WI38 (cell line): ENCODE measurements around the gene TMEM132C.
"Not testable (repeated sequence)": the region's sequence is repeated elsewhere in the genome, so short reads cannot be mapped to it uniquely, and the experiment has no call there.

ENCODE experiments used
- H3K4me3 ChIP-seq: 2 replicates; pipeline ENCODE4 v1.5.1; 2011; ENCODE audit warnings: low read depth, mild to moderate bottlenecking, control low read depth, low read length
- TF ChIP-seq, protein P1 (sequence below): IDR thresholded peaks from 2 replicates; pipeline ENCODE4 v1.5.1; 2012; ENCODE audit warnings: low read depth, mild to moderate bottlenecking, control low read depth, low read length

The TMEM132C gene

DNA sequence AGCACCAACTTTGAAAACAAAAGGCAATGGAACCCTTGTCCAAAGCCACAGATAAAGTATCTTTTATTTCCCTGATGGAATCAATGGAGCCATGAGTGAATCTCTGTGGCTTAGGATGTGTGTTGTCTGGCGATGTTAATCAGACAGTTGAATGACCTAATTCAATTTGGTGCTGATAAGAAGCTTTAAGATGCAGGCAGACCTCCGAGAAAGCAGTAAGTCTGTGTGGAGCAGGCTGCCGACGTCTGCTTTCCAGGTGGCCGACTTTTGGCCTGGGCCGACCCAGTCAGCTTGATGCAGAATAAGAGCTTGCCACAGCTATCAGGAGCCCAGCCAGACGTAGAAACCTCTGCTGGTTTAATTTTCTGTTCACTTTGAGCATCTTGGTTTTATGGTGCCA is 21.1 kb upstream of the TMEM132C start:
- TF ChIP-seq, protein P1, sequence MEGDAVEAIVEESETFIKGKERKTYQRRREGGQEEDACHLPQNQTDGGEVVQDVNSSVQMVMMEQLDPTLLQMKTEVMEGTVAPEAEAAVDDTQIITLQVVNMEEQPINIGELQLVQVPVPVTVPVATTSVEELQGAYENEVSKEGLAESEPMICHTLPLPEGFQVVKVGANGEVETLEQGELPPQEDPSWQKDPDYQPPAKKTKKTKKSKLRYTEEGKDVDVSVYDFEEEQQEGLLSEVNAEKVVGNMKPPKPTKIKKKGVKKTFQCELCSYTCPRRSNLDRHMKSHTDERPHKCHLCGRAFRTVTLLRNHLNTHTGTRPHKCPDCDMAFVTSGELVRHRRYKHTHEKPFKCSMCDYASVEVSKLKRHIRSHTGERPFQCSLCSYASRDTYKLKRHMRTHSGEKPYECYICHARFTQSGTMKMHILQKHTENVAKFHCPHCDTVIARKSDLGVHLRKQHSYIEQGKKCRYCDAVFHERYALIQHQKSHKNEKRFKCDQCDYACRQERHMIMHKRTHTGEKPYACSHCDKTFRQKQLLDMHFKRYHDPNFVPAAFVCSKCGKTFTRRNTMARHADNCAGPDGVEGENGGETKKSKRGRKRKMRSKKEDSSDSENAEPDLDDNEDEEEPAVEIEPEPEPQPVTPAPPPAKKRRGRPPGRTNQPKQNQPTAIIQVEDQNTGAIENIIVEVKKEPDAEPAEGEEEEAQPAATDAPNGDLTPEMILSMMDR, result no peak
- H3K4me3 ChIP-seq, result no peak overlapping the region

DNA sequence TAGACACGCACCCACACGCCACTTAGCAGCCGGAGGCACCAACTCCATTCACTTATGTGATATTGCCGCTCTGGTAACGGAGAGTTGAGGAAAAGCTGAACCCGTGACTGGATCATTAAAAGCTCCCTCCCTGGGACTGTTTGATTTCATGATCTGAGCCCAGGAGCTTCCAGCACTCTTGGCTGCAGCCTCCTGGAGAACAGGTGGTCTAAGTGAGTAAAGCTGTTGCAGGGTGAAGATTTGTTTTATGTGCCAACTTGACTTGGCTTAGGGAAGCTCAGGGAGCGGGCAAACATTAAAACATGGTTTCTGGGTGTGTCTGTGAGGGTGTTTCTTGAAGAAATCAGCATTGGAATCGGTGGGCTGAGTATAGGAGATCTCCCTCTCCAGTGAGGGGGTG is 16.9 kb upstream of the TMEM132C start:
- H3K4me3 ChIP-seq, result no peak overlapping the region
- TF ChIP-seq, protein P1, result no peak

DNA sequence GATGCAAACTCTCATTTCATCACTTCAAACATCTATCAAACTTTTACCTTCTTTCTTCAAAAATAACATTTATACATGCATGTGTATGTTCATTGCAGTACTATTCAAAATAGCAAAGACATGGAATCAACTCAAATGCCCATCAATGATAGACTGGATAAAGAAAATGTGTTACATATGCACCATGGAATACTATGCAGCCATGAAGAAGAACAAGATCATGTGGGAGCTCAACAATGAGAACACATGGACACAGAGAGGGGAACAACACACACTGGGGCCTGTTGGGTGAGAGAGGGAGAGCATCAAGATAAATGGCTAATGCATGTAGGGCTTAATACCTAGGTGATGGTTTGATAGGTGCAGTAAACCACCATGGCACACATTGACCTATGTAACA is 13.1 kb upstream of the TMEM132C start:
- H3K4me3 ChIP-seq, result not testable (repeated sequence)

DNA sequence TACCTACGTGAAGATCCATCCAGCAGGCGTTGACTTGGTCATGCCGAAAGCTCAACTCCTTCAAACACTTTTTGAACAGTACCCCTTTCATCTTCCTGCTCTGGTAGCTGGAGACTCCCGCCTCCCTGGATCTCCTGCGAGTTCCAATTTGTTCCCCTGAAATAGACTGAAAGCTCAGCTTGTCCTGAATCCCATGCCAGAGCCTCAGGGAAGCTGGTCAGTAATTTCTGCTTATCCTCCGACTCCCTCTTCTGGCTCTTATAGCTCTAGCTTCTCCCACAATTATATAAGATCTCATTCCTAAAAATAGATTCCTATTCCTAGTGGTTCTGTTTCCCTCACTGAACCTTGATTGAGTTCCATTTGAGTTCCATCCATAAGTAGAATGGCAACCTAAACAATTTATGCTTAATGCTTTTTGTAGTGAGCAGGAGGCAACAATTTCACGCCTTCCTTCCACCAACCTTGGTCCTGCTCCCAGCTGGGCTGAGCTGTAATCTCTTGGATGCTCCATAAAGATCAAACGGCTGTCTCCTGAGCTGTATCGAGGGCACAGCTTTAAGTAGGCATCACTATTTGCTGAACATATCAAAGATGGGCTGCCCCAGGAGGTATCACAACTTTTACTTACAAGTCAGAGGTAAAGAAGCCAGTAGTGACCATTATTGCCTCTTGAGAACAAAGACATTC is 8.0 kb upstream of the TMEM132C start:
- TF ChIP-seq, protein P1, result no peak
- H3K4me3 ChIP-seq, result no peak overlapping the region

DNA sequence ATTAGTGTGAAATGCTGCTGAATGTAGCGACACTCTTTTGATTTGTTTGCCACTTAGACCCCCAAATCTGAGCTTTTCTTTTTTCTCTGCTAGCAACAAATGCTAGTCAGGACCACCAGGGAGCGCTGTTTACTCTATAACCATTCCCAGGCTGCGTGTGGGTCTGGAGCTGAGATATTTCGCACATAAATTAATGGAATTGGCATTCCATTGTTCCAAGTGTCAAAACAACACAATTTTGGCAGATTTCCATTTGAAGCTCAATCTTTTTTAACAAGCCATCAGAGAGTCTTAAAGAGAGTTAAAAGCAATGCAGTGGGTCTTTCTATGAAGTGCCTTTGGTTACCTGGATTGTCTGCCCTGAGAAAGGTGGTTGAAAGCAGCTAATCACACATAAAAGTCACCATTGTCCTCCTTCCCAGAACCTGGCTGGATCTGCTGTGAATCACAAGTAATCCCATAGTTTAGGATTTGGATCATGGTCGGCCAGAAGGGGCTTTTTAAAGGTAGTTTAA is 7.4 kb upstream of the TMEM132C start:
- TF ChIP-seq, protein P1, result no peak

DNA sequence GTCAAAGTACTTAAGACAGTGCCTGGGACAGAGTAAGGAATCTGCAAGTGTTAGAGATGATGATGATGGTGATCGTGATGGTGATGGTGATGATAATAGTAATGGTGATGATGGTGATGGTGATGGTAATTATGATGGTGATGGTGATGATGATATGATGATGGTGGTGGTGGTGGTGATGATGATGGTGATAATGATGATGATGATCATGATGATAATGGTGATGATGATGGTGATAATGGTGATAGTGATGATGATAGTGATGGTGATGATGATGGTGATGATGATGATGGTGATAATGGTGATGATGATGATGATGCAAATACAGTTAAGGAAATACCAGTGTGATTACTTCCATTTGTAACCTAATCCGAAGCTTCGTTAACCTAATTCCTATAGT is 5.2 kb upstream of the TMEM132C start:
- no peak overlapping the region for H3K4me3 ChIP-seq
- TF ChIP-seq, protein P1, result no peak

More for the DNA sequence above, 7.4 kb upstream of the TMEM132C start:
- no peak overlapping the region for H3K4me3 ChIP-seq

DNA sequence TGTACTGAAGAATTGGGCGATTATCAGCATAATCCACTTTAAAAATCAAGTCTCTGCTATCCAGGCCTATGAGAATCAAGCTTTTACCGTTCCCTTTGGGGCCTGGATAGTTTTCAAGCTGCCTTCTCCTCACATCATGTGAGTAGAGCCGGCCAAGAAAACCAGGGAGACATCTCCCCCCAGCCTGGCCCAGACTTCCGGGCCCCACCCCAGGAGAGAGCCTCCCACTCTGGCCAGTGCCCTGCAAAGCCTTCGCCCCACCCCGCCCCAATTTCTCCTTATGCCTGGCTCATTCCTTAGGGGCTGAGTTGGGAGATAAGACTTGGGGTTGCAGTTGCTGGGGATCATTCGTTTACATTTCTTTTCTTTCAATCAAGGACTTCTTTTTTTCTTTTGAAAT is 1.4 kb upstream of the TMEM132C start:
- no peak overlapping the region for H3K4me3 ChIP-seq
- TF ChIP-seq, protein P1, result no peak

DNA sequence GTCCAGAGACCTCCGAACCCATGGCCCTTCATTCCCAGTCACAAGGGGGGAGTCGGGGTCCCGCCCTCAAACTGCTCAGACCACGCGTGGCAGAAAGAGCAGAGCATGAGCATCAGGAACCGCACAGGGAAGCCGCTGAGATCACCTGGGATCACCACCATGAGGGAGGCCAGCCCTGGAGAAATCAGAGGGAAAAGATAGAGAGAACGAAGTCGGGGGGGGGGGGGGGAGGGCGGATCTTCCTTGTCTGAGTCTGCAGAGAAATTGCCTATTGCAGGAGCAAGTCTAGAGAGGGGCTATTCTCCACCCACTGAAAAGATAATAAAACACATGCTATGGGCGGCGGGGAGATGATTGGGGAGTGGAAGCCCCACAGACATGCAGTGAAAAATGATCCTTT is 884 bp upstream of the TMEM132C start:
- TF ChIP-seq, protein P1, result no peak
- no peak overlapping the region for H3K4me3 ChIP-seq
